Peyer's patch (tissue), 4 donors: ENCODE results near the gene STEAP2. TPM values are rescaled to one million over a fixed set of nuclear protein-coding genes. Genes with fewer than 3 reads are reported as not detected.

Experiments
- DNase-seq, 3 donors: peaks; one replicate each; pipeline ENCODE4 v3.0.0-alpha.2; 2017 to 2019
- H3K27ac ChIP-seq, 4 donors: fragments of 200-600 bp; sonication (generic); one replicate each; pipeline ENCODE4 v1.5.1; 2016 to 2019
- H3K27me3 ChIP-seq, 2 donors: fragments of 200-600 bp; sonication (generic); one replicate each; pipeline ENCODE4 v1.5.1; 2019
- H3K36me3 ChIP-seq, 3 donors: fragments of 200-600 bp; sonication (generic); one replicate each; pipeline ENCODE4 v1.5.1; 2016 to 2019
- H3K4me1 ChIP-seq, 4 donors: fragments of 200-600 bp; sonication (generic); one replicate each; pipeline ENCODE4 v1.5.1; 2016 to 2019
- H3K4me3 ChIP-seq, 4 donors: fragments of 200-600 bp; sonication (generic); 1 replicate in 3 of 4; 2 replicates in 1 of 4; pipeline ENCODE4 v1.5.1; 2016 to 2019; ENCODE audit warnings: mild to moderate bottlenecking in 1 of 4
- H3K9me3 ChIP-seq, 4 donors: fragments of 200-600 bp; sonication (generic); one replicate each; pipeline ENCODE4 v1.5.1; 2016 to 2019; ENCODE audit warnings: mild to moderate bottlenecking in 1 of 4
- CTCF ChIP-seq, 6 experiments: fragments of 450-650 bp in 4 of 6; fragments of 200-600 bp in 2 of 6; sonication (generic) in 1 of 6; IDR thresholded peaks; one replicate each; pipeline ENCODE4 v1.5.1; 2017 to 2019; ENCODE audit warnings: antibody characterized with exemption in 6 of 6, mild to moderate bottlenecking in 3 of 6, moderate library complexity in 1 of 6
- POLR2A ChIP-seq, 2 donors: fragments of 450-650 bp; IDR thresholded peaks; one replicate each; pipeline ENCODE4 v1.5.1; 2017; ENCODE audit warnings: antibody characterized with exemption in 2 of 2, mild to moderate bottlenecking in 2 of 2, moderate library complexity in 2 of 2
- small RNA-seq, 2 donors: library from RNA; depleted of rRNA; stranded (forward); fragments of <200 nt; gene quantifications; one replicate each; pipeline ENCODE3, GENCODE V24; 2016
- total RNA-seq, 4 donors: library from RNA; depleted of rRNA; stranded (reverse); fragments of >200 nt; gene quantifications; one replicate each; pipeline ENCODE4 v1.1.0, GENCODE V29; 2016

The STEAP2 gene
- total RNA-seq, 4 donors from 2014 or later: 8.3 to 22.4 (median 17.4) TPM

GRCh38 chr7:90271753-90272152, 60.2 kb downstream of the STEAP2 start:
- Histone ChIP-seq H3K4me1 (no peaks in the 10 kb centered on the region), H3K36me3 (no peaks in the 10 kb centered on the region), H3K9me3 (no peaks in the 10 kb centered on the region), H3K27me3 (no peaks in the 10 kb centered on the region), H3K27ac (no peak overlapping the region), H3K4me3 (no peak overlapping the region)
- DNase-seq: no peak
- TF ChIP-seq CTCF (IDR thresholded peaks at IDR 0.05): no peak
- TF ChIP-seq POLR2A (IDR thresholded peaks at IDR 0.05): no peak

- Histone ChIP-seq H3K27ac (no peak overlapping the region), H3K4me3 (no peak overlapping the region), H3K4me1 (no peaks in the 10 kb centered on the region), H3K27me3 (no peaks in the 10 kb centered on the region), H3K36me3 (no peaks in the 10 kb centered on the region), H3K9me3 (no peaks in the 10 kb centered on the region)
- no peak for DNase-seq
- no peak for TF ChIP-seq CTCF (IDR thresholded peaks at IDR 0.05)
- no peak for TF ChIP-seq POLR2A (IDR thresholded peaks at IDR 0.05)
Observed at GRCh38 chr7:90272242-90272641, 60.7 kb downstream of the STEAP2 start.

- TF ChIP-seq CTCF (IDR thresholded peaks at IDR 0.05) (no peak), POLR2A (IDR thresholded peaks at IDR 0.05) (no peak)
- DNase-seq: no peak
- Histone ChIP-seq H3K36me3 (no peaks in the 10 kb centered on the region), H3K27ac (no peak overlapping the region), H3K4me1 (no peaks in the 10 kb centered on the region), H3K27me3 (no peaks in the 10 kb centered on the region), H3K9me3 (no peaks in the 10 kb centered on the region), H3K4me3 (no peak overlapping the region)
Observed at GRCh38 chr7:90274161-90274560, 62.6 kb downstream of the STEAP2 start.

GRCh38 chr7:90276033-90276728, 64.6 kb downstream of the STEAP2 start:
- Histone ChIP-seq H3K4me3 (no peak overlapping the region), H3K27me3 (no peaks in the 10 kb centered on the region), H3K27ac (no peak overlapping the region), H3K9me3 (no peaks in the 10 kb centered on the region), H3K36me3 (no peaks in the 10 kb centered on the region), H3K4me1 (no peaks in the 10 kb centered on the region)
- DNase-seq: no peak
- no peak for TF ChIP-seq CTCF (IDR thresholded peaks at IDR 0.05)
- no peak for TF ChIP-seq POLR2A (IDR thresholded peaks at IDR 0.05)

Small RNA genes lying within 50 kb of the gene (small RNA-seq; reads per million reads assigned to genes)
- 0 reads per million in 2 donors for gene RF00019

Other genes starting within 250 kb of the STEAP2 start
- 1 to 10 TPM; 2.0 to 6.6 (median 3.9) TPM for gene STEAP1, start 57.3 kb upstream of the STEAP2 start, total RNA-seq
- gene CFAP69, start 33.4 kb downstream of the STEAP2 start, total RNA-seq: 10 to 100 TPM in 2 of 4 donors, 1 to 10 TPM in 1, not detected in 1; 2.3 to 15.3 (median 11.9) TPM
- not detected for gene FAM237B, start 109.6 kb downstream of the STEAP2 start, total RNA-seq
- gene GTPBP10, start 135.0 kb downstream of the STEAP2 start, total RNA-seq: 10 to 100 TPM; 11.6 to 24.8 (median 17.8) TPM
- gene CLDN12, start 191.7 kb downstream of the STEAP2 start, total RNA-seq: 10 to 100 TPM; 13.2 to 66.9 (median 49.0) TPM